ENCODE data around the gene ABTB1. TPM values are rescaled to one million over a fixed set of nuclear protein-coding genes. Genes with fewer than 3 reads are reported as not detected.

ABTB1 gene
- total RNA-seq, 4 donors from 2014 or later = 17.6 to 91.9 (median 51.3) TPM

DNA sequence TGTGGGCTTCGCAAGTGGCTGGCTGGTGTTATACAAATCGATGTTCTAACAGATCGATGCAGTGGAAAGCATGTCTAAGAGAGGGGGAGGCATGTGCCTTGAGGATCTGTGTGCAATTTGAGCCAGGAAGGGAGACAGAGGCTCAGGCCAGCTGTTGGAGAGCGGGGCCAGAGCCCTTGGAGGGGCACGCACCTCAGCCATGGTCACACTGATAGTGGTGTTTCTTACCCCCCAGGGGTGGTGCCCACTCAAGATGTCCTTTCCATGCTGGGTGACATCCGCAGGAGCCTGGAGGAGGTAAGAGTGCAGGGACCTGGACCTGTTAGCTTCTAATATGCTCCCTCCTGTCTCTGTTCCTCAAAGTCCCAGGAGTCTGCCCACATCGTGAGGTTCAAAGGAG, 3.8 kb upstream of the ABTB1 start:
- TF ChIP-seq, protein P1, sequence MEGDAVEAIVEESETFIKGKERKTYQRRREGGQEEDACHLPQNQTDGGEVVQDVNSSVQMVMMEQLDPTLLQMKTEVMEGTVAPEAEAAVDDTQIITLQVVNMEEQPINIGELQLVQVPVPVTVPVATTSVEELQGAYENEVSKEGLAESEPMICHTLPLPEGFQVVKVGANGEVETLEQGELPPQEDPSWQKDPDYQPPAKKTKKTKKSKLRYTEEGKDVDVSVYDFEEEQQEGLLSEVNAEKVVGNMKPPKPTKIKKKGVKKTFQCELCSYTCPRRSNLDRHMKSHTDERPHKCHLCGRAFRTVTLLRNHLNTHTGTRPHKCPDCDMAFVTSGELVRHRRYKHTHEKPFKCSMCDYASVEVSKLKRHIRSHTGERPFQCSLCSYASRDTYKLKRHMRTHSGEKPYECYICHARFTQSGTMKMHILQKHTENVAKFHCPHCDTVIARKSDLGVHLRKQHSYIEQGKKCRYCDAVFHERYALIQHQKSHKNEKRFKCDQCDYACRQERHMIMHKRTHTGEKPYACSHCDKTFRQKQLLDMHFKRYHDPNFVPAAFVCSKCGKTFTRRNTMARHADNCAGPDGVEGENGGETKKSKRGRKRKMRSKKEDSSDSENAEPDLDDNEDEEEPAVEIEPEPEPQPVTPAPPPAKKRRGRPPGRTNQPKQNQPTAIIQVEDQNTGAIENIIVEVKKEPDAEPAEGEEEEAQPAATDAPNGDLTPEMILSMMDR (IDR thresholded peaks at IDR 0.05; ENCODE audit: low read depth) = no peak

DNA sequence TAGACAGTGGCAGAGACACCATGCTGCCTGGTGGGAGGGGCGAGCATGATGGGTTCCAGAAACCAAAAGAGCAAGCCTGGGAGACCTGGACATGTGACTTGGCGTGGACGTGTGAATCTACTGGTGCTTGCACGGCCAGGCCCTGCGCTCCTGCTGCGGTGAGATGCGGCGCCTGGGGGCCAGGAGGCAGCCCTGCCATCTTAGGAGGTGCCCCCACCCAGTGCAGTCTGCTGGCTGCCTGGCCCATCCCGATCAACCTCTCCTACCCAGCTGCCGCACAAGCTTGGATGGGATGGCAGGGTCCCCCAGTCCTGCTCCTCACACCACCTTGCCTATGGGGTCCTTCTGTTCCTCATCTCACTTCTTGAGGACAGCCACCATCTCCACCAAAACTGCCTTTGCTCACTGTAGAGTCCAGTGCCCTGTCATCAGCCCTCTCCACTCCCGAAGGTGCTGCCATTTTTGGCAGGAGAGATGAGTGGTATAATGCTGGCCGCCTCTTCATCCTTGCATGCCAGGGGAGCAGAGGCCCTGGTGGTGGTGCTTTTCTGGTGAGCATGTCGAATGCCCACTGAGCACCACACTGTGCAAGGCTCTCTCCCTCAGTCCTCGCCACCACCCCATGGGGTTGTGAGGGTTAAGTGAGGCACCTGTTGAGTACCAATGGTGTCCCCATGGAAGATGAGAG, 3.1 kb upstream of the ABTB1 start:
- TF ChIP-seq, protein P1 (IDR thresholded peaks at IDR 0.05; ENCODE audit: low read depth) = no peak

DNA sequence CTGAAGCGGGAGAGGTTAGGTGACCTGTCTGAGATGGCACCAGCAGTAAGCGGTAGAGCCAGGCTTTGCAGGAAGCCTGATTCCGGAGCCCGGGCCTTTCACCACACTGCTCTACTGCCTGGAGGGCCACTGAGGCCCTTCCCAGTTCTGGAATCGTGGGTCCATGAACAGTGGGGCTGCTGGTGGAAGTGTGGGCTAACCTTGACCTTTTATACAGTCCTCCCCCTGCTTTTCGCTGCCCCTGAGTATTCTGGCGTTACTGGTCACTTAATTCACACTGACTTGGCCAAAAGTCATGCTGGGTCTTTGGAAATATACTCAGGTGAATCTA, 2.6 kb upstream of the ABTB1 start:
- TF ChIP-seq, protein P1 (IDR thresholded peaks at IDR 0.05; ENCODE audit: low read depth) = no peak

DNA sequence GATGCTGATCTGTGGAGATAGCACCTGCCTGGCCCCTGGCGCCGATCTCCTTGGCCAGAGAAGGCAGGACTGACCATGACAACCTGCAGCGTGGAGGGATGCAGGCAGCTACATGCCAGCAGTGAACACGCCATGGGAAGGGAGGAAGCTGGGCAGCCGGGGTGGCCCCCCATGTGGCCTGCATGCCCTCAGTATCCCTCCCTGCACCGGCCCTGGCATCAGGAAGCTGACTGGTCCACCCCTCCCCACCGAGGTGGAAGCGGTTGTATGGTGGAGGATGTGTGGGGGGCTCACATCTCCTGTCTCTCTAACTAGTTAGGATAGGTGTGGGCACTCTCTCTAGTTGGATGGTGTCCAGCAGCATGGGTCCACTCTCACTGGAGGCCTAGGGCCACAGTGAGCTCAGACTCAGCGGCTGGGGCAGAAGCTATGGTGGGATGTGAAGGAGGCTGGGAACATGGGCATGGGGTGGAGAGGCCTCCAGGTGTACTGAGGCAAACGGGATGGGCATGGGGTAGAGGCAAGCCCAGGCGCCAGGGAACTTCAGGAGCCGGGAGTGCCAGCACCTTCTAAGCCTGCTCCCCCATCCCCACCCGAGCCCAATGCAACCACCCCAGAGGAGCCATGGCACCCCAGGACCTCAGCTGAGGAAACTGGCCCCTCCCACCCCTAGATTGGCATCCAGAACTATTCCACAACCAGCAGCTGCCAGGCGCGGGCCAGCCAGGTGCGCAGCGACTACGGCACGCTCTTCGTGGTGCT, 1.8 kb upstream of the ABTB1 start:
- TF ChIP-seq, protein P1 (IDR thresholded peaks at IDR 0.05; ENCODE audit: low read depth) = no peak

DNA sequence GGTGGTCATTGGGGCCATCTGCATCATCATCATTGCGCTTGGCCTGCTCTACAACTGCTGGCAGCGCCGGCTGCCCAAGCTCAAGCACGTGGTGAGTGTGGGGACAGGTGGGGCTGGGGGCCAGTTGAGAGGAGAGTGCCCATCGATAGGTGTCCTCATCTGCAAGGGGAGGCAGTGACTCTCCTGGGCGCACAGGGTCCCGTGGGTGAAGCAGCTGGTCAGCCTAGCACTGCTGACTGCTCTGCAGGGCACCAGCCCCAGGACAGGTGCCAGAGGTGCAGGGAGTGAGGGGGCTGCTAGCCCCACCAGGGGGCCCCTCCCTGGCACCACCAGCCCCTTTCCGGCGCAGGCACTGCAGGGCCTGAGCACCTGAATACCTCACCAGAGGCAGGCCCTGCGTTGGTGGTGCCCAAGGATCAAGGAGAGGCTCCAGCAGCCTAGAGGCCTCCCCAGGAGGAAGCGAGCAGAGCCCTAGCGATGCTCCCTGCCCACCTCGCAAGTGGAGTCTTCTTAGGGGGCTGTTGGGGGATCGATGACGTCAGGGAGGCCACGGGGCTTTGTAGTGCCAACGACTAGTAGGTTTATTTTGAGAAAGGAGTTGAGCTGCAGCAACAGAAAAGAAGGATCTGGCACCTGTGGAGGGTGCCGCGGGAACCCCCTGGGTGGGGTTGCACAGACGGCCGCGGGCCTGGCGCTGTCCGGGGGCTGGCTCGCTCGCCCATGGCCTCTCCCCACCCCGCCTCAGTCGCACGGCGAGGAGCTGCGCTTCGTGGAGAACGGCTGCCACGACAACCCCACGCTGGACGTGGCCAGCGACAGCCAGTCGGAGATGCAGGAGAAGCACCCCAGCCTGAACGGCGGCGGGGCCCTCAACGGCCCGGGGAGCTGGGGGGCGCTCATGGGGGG, 976 bp upstream of the ABTB1 start:
- TF ChIP-seq, protein P1 (IDR thresholded peaks at IDR 0.05; ENCODE audit: low read depth) = no peak

DNA sequence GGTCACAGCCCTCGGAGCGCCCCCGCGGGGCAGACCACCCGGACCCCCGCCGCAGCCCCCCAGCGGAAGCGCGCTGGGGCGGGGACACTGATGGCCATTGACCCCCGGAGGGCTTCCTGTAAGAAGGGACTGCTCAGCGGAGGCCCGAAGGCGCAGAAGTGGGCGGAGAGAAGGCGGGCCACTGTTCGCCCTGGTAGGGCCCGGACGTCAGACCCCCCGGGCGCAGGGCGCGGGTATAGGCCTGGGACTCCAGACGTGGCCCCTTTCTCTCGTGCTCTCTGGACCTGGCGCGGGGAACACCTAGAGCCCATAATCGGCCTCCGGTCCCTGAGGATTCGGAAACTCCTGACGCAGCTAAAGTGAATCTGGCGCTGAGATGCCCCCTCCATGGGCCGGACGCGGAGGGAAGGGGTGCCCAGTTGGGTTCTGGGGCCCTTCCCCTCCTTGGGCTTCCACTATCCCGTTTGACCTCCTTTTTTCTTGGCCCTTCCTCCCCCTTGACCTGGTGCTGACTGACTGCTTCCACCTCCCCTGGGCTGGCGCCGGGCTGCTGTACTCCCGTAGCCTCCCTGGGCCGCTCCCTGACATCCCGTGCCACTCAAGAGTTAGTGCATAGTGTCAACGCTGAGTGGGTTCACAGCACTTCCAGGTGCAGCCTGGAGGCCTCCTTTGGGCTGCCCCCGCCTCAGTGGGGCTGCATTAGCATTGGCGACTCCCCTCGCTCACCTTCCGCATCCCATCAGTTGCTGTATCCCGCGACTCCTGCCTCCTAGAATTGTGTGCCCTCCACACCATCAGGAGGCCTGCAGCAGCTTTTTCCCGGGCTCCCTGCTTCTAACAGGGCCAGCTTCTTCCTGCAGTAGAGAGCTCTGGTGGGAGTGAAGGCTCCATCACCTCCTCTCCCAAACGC, 694 bp downstream of the ABTB1 start:
- TF ChIP-seq, protein P1 (IDR thresholded peaks at IDR 0.05; ENCODE audit: low read depth) = no peak
